Fibroblast of skin of left biceps (primary cell): ENCODE measurements around the gene TBC1D16.

Experiments used
- DNase-seq, 2 experiments: peaks; one replicate each; pipeline ENCODE4 v3.0.0-alpha.2; 2013; ENCODE audit warnings: low read depth in 2 of 2

TBC1D16 gene

GRCh38 chr17:80035687-80035936, at the start of gene TBC1D16:
Gene TBC1D16 (minus strand): TSS chr17:80035872. CDS start chr17:80013547, 22,325 bp downstream.
- no peak for DNase-seq

GRCh38 chr17:80084773-80085172, 49.1 kb upstream of the TBC1D16 start:
- no peak for DNase-seq

GRCh38 chr17:80083136-80083661, 47.5 kb upstream of the TBC1D16 start:
- no peak for DNase-seq

GRCh38 chr17:80082403-80083135, 46.9 kb upstream of the TBC1D16 start:
- peak; percentile 20 to 25 for DNase-seq

GRCh38 chr17:80081596-80081995, 45.9 kb upstream of the TBC1D16 start:
- no peak for DNase-seq

GRCh38 chr17:80080081-80080480, 44.4 kb upstream of the TBC1D16 start:
- no peak for DNase-seq

- no peak for DNase-seq
Observed at GRCh38 chr17:80072410-80072809, 36.7 kb upstream of the TBC1D16 start.

- DNase-seq, result no peak
Observed at GRCh38 chr17:80071116-80071841, 35.6 kb upstream of the TBC1D16 start.

GRCh38 chr17:80070375-80071115, 34.9 kb upstream of the TBC1D16 start:
- no peak for DNase-seq

GRCh38 chr17:80068301-80069222, 32.9 kb upstream of the TBC1D16 start:
- no peak for DNase-seq

GRCh38 chr17:80067393-80067986, 31.8 kb upstream of the TBC1D16 start:
- no peak for DNase-seq

GRCh38 chr17:80065478-80066170, 30.0 kb upstream of the TBC1D16 start:
- no peak for DNase-seq

- no peak for DNase-seq
Observed at GRCh38 chr17:80064696-80065095, 29.0 kb upstream of the TBC1D16 start.

- no peak for DNase-seq
Observed at GRCh38 chr17:80063830-80064585, 28.3 kb upstream of the TBC1D16 start.

- DNase-seq, result no peak
Observed at GRCh38 chr17:80061421-80061820, 25.7 kb upstream of the TBC1D16 start.

GRCh38 chr17:80060644-80061043, 25.0 kb upstream of the TBC1D16 start:
- DNase-seq, result no peak

GRCh38 chr17:80058311-80058955, 22.8 kb upstream of the TBC1D16 start:
- DNase-seq, result no peak

GRCh38 chr17:80055597-80055996, 19.9 kb upstream of the TBC1D16 start:
- DNase-seq, result no peak

- no peak for DNase-seq
Observed at GRCh38 chr17:80053102-80053501, 17.4 kb upstream of the TBC1D16 start.
